NCI-H82 treated with DMSO at 0.1 percent for 48 hours (cell line): ENCODE results near the gene BFSP1.

ENCODE experiments used
- DNase-seq: peaks from one replicate; lab custom pipeline; 2025; ENCODE audit not compliant: unreplicated experiment; lab: John Stamatoyannopoulos, UW

BFSP1 gene

DNA sequence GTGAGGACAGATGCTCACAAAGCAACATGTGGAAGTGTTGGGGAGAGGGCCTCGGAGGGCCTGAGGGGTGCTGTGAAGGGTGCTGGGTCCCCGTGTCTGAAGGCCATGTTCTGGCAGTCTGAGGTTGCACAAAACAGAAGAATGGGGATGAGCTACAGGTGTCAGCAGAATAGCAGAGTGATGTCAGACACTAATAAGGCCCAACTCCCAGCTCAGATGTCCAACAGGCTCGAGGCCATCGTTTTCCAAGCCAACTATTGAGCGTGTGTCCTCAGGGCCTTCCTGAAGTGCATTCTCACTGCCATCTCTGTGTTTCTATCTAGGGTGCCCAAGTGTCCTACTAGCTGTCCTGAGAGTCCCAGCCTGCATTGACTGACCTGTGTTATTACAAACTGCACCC, 7.9 kb downstream of the BFSP1 start:
- no peak for DNase-seq

- DNase-seq: no peak
Observed at GRCh38 chr20:17522528-17522927, 8.7 kb downstream of the BFSP1 start.

DNA sequence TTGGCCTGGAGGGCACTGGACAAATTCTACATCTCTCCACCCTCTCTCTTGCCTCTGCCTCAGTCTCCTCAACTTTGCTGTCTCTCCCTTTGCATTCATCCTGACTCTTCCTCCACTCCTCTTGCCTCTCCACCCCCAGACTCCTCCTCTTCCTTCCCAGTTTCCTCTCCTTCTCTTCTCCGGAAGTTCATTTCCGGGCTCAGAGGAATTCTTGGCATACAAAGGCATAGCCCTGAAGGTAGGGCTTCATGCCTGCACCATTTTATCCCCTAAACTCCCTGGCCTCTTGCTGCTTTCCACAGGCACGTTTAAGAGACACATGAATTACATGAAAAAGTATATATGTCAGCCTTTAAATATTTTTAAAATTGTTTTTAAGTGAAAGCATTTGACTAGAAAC, 10.6 kb downstream of the BFSP1 start:
- no peak for DNase-seq

GRCh38 chr20:17519606-17520285, 11.4 kb downstream of the BFSP1 start:
- DNase-seq: no peak

DNA sequence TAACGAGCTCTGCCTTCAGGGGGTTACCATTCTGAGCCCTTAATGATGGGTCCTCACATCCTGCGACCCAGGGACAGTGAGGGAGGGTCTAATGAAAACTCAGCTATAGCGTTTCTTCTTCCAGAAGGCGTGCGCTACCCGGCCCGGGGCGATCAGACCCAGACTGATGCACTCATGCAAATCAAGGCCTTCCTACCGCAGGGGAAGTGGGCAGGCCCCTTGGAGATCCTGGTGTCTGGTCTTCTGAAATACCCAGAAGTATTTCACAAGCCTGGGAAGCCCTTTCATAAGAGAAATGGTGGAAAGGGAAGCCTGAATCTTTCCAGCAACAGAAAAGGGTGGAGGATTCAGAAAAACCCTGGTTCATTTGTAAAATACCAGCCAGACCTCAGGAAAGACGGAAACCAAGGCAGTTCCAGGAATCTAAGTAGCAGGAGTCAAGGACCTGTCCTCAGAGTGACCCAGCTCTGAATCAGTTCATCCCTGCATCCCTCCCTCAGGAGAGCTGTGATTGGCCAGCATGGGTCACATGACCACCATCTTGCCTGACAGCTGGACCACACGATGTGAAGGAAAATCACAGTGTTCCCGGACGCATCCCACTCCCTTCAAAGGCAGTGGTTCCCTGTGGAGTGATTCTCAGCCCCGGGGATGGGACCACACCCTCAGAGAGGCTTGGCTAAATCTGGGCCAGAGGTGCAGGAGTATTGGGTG, 12.7 kb downstream of the BFSP1 start:
- DNase-seq: no peak

DNA sequence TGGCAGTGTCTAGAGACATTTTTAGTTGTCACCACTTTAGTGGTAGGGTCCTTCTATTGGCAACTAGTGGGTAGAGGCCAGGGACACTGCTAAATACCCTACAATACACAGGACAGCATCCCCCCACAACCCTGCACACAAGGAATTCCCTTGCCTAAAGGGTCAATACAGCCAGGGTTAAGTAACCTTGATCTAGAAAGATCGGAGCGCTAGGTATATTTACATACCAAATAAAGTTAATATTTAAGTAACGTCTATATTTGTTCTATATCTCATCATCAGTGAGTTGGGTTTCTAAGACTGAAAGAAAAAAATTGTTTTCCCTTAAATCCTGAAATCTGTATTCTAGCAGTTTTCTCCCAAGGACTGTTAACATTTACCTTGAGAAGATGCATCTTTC, 16.1 kb downstream of the BFSP1 start:
- no peak for DNase-seq

DNA sequence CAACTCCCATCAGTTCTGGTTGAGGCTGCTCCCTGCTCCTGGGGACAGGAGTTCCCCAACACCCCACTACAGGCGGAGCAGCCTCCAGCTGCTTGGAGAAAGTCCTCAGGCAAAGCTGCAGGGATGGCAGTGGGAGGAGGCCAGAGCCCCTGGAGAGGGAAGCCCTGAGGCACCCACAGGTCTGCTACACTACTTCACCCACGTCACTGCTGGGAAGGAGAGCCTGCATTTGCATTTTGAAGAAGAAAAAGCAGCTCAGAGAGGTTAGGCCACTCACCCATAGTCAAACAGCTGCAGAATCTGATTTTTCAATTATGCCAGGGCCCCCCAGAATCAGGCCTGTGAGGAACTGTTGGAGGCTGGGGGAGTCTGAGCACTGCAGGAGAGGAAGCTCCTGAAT, 17.2 kb downstream of the BFSP1 start:
- no peak for DNase-seq

GRCh38 chr20:17511401-17511800, 19.8 kb downstream of the BFSP1 start:
- no peak for DNase-seq

GRCh38 chr20:17510548-17510947, 20.6 kb downstream of the BFSP1 start:
- no peak for DNase-seq

DNA sequence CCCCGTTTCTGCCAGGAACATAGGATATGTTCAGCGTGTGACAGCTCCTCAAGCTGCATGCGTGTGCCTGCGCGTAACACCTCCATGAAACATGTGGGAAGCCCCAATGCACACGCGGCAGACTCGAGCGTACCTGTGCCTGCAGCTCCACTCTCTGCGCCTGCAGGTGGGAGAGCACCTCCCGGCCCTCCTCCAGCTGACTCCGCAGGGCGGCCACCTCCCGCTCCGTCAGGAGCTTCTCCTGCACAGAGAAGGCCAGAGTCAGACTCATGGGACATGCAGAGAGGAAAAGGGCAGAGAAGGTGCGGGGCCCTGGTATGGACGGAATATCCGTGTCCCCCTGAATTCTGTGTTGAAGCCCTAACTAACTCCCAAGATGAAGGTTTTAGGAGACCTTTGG, 22.4 kb downstream of the BFSP1 start:
- no peak for DNase-seq

DNA sequence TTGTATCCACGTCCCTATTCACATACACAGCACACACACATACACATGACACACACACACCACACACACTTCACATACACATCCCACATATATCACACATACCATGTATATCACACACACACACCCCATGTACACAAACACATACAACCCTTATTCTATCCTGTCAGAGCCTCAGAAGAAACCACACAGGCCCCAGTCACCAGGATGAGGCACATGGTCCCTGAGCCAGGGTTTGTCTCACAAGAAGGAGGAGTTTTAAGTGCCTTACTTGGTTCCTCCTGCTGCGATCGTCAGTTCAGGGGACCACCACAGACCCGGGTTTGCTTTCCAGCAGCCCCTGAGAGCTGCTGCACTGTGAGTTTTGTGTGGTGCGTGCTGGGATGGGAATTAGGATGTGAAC, 23.6 kb downstream of the BFSP1 start:
- DNase-seq: no peak

GRCh38 chr20:17507032-17507431, 24.1 kb downstream of the BFSP1 start:
- no peak for DNase-seq

- DNase-seq: no peak
Observed at GRCh38 chr20:17505636-17506517, 25.3 kb downstream of the BFSP1 start.

DNA sequence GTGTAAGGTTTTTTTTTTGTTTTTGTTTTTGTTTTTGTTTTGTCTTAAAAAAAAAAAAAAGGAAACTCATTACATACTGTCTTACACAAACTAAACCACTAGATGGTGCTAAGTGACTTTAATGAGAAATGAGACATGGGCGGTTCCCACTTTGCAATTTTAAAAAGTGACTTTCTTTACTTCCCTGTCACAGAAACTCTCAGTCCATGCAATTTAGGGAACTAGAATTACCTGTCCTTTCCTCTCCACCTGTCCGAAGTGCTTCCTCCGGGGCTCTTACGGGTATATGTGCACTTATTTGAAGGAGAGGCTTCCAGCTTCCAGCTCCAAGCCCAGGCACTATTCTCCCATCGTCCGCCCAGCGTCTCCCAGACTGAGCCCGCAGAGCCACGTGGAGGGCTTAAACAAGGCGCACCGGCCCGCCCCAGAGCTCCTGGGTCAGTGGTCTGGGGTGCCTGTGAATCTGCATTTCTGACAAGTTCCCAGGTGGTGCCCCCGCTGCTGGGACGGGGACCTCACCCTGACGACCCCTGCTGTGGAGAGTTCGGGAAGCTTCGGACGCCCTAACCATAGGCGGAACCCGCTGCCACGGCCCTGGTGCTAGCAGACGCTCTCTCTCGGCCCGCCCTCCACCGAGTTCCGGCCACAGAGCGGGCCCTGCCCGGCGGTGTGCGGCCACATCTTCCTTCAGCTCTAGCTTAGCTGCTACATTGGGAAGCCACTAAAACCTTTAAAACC, 26.1 kb downstream of the BFSP1 start:
- peak; percentile 2 for DNase-seq

DNA sequence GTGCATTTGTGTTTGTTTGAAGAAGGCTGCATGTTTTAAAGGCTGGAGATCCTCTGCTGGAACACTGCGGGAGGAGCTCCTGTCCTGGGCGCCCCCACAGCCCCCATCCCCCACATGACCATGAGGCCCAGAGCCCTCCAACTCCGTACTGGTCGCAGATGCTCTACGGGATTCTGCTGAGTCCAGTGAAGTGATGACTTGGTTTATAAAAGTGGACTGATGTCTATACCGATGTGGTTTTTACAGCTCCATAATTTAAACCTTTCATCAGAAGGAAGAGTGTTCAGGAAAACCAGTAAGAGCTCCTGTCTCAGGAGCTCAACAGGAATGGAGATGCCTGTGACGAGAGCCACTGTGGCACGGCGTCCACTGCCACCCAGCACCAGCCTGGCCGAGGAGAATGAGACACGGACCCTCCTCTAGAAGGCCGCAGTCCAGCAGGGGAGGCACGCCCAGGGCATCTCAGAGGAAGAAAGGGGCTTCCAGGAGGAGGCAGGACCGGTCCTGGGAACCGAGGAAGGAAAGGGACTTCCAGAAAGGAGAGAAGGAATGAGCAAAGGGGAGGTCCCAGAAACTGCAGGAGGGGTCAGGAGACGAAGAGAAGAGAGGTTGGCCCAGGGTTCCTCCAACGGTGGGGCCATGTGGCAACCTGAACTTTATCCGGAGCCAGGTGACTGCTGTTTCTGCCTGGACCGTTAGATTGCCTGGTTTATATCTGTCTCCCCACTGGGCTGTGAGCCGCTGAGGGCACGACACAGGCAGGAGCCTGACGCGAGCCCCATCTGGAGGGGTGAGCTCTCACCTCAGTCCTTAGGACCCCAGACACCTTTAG, 26.9 kb downstream of the BFSP1 start:
- no peak for DNase-seq

DNA sequence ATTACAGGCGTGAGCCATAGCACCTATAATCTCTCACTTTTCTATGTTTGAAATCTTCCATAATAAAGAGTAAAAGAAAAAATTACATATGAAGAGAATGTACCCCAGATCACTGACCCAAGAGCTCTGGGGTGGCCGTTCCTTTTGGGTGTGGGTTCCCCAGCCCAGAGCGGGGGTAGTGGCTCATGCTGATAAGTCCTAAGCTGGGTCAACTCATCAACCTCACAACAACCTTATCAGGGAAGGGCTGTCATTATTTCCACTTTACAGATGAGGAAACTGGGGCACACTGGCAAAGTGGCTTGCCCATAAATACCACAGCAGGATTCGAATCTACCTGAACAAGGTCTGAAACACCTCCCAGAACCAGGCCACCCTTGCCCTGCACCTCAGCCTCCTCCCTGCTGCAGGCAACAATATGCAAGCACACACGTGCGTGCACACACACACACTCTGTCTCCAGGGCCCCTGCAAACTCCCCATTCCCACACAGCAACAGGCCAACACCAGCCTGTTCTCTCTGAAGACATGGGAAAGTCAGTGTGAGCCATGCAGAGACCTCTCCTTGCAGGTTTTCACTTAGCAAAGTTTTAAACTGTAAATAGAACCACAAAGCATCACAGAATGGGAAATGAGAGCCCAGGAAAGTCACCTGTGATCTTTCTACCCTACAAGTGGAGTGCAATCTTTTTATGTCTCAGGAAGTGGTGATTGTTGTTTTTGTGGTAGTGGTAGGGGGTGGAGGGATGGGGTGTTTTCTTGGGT, 27.7 kb downstream of the BFSP1 start:
- DNase-seq: no peak

GRCh38 chr20:17502105-17502504, 29.1 kb downstream of the BFSP1 start:
- DNase-seq: no peak

DNA sequence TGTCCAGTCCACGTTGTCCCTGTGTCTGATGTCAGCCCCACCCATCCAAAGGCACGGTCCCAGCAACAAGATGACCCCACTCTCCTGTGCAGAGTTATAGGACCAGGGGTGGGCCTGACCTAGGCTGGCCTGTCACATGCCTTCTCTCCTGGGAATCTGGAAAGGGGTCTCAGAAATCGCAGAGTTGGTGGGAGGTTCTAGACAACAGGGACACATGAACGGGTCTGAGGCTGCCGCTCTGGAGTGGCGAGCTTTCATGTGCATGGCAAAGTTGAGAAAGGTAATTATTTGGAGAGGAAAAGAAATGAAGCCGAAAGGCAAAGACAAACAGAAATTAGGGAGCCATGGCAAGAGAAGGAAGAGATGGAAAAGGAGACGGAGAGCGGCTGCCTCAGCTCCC, 29.5 kb downstream of the BFSP1 start:
- no peak for DNase-seq

- no peak for DNase-seq
Observed at GRCh38 chr20:17500826-17501225, 30.4 kb downstream of the BFSP1 start.

DNA sequence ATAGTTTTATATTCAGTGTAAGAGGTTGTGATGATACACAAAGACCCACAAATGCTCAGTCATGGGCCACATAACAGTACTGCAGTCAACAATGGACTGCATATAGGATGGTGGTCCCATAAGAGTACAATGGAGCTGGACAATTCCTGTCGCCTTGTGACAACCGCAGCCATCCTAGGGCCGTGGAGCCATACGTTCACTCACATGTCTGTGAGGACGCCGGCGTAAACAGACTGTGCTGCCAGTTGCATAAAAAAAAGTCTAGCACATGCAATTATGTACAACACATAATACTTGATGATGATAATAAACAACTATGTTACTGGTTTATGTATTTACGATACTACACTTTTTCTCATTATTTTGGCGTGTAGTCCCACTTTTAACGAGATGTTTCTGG, 30.9 kb downstream of the BFSP1 start:
- DNase-seq: no peak
